ENCODE results near the gene RPUSD4.

RPUSD4 gene

DNA sequence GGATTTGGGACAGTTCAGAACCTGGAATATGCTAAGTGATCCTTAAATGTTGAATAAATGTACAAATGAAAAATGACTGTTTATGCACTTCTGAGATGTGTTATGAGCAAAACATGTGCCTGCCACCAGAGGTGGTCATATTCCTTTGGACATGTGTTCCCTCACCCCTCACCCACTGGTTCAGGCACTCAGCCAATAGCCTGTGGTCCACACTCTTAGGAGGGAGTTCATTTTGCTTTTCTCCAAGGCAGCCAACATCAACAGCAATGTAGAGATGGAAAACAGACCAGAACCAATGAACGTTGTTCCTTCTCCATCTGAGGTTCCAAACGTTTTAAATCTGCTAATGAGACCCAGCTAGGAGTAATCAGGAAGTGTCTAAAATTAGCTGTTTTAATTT, 44.0 kb downstream of the RPUSD4 start:
- no peak for FAIRE-seq
- DNase-seq (ENCODE audit: insufficient read length, low spot score) = no peak
- TF ChIP-seq, protein P1, sequence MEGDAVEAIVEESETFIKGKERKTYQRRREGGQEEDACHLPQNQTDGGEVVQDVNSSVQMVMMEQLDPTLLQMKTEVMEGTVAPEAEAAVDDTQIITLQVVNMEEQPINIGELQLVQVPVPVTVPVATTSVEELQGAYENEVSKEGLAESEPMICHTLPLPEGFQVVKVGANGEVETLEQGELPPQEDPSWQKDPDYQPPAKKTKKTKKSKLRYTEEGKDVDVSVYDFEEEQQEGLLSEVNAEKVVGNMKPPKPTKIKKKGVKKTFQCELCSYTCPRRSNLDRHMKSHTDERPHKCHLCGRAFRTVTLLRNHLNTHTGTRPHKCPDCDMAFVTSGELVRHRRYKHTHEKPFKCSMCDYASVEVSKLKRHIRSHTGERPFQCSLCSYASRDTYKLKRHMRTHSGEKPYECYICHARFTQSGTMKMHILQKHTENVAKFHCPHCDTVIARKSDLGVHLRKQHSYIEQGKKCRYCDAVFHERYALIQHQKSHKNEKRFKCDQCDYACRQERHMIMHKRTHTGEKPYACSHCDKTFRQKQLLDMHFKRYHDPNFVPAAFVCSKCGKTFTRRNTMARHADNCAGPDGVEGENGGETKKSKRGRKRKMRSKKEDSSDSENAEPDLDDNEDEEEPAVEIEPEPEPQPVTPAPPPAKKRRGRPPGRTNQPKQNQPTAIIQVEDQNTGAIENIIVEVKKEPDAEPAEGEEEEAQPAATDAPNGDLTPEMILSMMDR (IDR thresholded peaks at IDR 0.05; ENCODE audit: insufficient read depth, missing control alignments) = no peak

DNA sequence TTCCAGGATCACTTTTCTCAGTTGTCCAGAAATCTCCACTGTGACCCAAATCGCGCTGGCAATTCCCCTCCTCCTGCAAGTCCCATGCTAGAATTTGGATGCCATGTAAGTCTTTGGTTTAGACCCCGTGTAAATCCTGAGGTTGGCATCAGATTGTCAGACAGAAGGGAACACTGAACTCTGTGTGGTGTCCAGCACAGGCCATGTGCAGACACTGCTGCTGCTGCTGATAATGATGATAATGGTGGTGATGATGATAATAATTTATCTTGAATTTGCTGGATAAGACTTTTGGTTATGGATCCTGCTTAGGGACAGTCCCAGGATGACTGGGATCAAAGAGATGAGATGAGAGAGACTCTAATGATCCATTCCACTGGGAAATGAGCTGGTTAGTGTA, 45.0 kb downstream of the RPUSD4 start:
- DNase-seq (ENCODE audit: insufficient read length, low spot score) (no peak), FAIRE-seq (no peak)
- TF ChIP-seq, protein P1 (IDR thresholded peaks at IDR 0.05; ENCODE audit: insufficient read depth, missing control alignments) = no peak

DNA sequence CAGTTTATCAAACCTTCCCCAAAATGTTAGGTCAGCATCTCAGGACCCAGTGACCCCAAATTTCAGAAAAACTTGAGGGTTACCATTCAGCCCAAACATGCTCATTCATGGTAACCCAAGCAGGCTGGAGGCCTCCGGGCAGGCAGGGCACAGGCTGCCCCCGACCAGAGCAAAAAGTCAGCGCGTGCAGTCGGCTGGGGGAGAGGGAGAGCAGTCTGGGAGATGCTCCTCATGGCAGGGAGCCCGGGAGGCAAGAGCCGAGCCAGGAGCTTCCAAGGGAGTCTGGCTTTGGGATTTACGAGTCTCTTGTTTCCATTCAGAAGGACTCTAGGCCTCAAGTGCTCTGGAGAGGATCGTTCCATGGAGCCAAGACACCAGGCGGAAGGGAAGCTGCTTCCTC, 45.7 kb downstream of the RPUSD4 start:
- TF ChIP-seq, protein P1 (IDR thresholded peaks at IDR 0.05; ENCODE audit: insufficient read depth, missing control alignments) = no peak
- DNase-seq (ENCODE audit: insufficient read length, low spot score) = no peak
- FAIRE-seq = no peak

DNA sequence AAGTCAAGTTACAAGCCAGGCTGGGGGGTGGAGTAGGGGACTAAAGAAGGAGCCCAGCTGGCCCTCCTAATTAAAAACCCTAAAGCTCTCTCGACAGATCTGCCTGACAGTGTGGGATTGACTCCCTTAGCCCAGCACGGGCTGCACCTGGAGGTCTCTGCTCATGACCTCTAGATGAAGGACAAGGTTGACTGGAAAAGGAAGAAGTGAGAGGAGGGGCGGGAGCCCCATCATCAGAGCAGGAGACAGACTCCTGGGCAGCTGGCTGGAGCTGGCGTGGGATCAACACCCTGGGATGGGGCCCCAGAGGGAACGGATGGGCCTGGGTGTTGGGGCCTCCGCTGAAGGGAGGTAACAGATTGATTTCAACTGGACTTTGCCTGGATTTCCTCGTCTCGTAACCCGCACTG, 46.1 kb downstream of the RPUSD4 start:
- TF ChIP-seq, protein P1 (IDR thresholded peaks at IDR 0.05; ENCODE audit: insufficient read depth, missing control alignments) = no peak
- FAIRE-seq (no peak), DNase-seq (ENCODE audit: insufficient read length, low spot score) (no peak)

DNA sequence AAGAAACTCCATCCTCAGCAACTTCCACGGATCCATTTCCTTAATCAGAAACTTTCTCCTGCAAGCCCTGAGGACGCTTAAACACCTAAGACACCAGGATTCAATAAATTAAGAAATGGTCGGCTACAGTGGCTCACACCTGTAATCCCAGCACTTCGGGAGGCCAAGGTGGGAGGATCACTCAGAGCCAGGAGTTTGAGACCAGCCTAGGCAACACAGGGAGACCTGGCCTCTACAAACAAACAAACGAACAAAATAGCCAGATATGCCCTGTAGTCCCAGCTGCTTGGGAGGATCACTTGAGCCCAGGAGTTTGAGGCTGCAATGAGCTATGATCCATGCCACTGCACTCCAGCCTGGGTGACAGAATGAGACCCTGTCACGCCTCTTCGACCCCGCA, 46.7 kb downstream of the RPUSD4 start:
- DNase-seq (ENCODE audit: insufficient read length, low spot score) (no peak), FAIRE-seq (no peak)
- TF ChIP-seq, protein P1 (IDR thresholded peaks at IDR 0.05; ENCODE audit: insufficient read depth, missing control alignments) = no peak

DNA sequence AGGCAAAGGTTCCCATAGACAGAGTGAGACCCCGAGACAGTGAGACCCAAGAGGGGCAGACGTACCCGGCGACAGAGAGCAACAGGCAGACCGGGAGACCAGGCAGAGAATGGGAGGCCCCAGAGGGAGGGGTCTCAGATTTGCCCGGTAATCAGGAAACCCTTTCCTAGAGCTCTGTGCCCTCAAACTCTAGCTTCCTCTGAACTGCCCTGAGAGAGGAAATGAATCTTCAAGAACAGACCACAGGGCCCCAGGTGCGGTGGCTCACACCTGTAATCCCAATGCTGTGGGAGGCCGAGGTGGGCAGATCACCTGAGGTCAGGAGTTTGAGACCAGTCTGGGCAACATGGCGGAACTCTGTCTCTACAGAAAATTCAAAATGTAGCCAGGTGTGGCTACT, 47.7 kb downstream of the RPUSD4 start:
- no peak for FAIRE-seq
- no peak for DNase-seq (ENCODE audit: insufficient read length, low spot score)
- TF ChIP-seq, protein P1 (IDR thresholded peaks at IDR 0.05; ENCODE audit: insufficient read depth, missing control alignments) = no peak

DNA sequence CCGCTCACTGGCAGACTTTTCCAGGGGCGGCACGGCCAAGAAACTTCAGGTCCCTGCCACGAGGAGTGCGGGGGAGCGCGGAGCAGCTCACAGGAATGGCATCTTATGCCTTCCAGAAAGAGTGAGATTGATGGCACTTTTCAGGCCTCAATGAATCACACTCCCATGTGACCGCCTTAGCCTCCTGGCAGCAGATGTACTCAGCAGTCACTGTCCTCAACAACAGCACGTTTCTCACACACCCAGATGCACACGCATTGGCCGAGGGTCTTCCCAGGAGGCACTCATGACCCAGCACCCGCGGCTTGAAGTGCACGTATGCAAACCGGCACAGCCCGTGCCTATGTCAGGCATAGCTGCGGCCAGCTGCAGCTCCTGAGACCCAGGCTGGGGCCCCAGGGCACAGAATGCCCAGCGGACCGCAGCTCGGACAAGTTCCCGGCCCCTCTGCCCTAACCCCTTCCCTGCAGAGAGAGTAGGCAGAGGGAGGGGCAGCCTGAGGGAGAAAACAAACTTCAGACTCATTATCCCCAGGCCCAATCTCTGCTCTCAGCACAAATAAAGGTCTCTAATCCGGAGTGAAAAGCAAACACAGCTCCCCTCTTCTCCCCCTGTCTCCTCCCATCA, 48.3 kb downstream of the RPUSD4 start:
- FAIRE-seq = no peak
- TF ChIP-seq, protein P1 (IDR thresholded peaks at IDR 0.05; ENCODE audit: insufficient read depth, missing control alignments) = no peak
- DNase-seq (ENCODE audit: insufficient read length, low spot score) = no peak
